C4-2B (cell line): ENCODE results near the gene CD6.

Experiments used
- H3K27ac ChIP-seq: fragments of 450-650 bp; 2 replicates; pipeline ENCODE4 v1.5.1; 2017
- ZFX ChIP-seq: fragments of 450-650 bp; IDR thresholded peaks from 2 replicates; pipeline ENCODE4 v1.6.1; 2017
- TF ChIP-seq, protein P1 (sequence below): fragments of 450-650 bp; conservative IDR thresholded peaks from 2 replicates; pipeline ENCODE4 v1.5.1; 2017; ENCODE audit warnings: mild to moderate bottlenecking

Gene CD6, protein sequence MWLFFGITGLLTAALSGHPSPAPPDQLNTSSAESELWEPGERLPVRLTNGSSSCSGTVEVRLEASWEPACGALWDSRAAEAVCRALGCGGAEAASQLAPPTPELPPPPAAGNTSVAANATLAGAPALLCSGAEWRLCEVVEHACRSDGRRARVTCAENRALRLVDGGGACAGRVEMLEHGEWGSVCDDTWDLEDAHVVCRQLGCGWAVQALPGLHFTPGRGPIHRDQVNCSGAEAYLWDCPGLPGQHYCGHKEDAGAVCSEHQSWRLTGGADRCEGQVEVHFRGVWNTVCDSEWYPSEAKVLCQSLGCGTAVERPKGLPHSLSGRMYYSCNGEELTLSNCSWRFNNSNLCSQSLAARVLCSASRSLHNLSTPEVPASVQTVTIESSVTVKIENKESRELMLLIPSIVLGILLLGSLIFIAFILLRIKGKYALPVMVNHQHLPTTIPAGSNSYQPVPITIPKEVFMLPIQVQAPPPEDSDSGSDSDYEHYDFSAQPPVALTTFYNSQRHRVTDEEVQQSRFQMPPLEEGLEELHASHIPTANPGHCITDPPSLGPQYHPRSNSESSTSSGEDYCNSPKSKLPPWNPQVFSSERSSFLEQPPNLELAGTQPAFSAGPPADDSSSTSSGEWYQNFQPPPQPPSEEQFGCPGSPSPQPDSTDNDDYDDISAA

DNA sequence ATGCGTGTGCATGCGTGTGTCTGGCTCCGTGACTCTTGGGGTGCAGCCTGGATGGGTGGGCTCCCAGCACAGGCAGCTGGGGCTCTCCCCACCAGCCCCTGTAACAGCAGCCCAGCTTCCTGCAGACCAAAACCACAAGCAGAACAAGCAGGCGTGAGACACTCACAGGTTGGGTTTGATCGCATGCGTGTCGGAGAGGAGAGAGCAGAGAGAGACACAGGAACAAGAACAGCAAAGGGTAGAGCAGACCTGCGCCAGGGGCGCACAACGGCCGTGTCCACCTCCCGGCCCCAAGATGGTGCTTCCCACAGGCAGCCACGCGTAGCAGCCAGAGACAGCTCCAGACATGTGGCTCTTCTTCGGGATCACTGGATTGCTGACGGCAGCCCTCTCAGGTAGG, at the start of gene CD6:
Gene CD6 (plus strand): TSS at position 161 of the 400 bp plus-strand sequence. CDS start 186 bp downstream, at position 347.
- TF ChIP-seq ZFX: no peak
- no peak within 1 kb of the TSS for H3K27ac ChIP-seq

DNA sequence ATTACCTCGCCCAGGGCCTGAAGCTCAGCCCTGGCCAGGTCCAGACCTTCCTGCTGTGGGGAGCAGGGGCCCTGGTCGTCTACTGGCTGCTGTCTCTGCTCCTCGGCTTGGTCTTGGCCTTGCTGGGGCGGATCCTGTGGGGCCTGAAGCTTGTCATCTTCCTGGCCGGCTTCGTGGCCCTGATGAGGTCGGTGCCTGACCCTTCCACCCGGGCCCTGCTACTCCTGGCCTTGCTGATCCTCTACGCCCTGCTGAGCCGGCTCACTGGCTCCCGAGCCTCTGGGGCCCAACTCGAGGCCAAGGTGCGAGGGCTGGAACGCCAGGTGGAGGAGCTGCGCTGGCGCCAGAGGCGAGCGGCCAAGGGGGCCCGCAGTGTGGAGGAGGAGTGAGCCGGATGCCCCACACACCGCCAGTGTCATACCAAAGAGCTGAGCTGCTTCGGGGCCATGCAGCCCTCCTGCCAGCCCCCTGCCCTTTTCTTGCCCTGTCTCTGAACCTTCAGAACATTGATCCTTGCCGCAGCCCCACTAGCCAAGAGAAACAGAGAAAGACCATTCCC, 49.6 kb upstream of the CD6 start:
- no peak for TF ChIP-seq ZFX
- TF ChIP-seq, protein P1, sequence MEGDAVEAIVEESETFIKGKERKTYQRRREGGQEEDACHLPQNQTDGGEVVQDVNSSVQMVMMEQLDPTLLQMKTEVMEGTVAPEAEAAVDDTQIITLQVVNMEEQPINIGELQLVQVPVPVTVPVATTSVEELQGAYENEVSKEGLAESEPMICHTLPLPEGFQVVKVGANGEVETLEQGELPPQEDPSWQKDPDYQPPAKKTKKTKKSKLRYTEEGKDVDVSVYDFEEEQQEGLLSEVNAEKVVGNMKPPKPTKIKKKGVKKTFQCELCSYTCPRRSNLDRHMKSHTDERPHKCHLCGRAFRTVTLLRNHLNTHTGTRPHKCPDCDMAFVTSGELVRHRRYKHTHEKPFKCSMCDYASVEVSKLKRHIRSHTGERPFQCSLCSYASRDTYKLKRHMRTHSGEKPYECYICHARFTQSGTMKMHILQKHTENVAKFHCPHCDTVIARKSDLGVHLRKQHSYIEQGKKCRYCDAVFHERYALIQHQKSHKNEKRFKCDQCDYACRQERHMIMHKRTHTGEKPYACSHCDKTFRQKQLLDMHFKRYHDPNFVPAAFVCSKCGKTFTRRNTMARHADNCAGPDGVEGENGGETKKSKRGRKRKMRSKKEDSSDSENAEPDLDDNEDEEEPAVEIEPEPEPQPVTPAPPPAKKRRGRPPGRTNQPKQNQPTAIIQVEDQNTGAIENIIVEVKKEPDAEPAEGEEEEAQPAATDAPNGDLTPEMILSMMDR: no peak
- H3K27ac ChIP-seq: no peak overlapping the region

DNA sequence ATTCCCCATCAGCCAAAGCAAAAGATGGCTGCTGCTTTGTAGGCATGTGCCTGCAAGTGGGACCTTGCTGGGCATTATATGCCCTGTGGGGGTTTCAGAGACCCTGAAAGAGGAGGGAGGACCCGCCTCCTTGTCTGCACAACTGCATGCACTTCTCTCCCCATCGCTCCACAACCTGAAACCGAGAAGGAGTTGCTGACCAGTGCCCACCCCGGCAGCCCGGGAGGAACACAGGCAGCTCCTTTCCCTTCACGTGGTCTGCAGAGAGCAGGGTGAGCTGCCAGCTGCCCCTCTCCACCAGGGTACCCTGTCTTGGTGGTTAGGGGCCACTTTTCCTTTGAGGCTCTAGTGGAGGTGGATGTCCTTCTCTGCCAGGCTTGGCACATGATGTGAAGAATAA, 48.6 kb upstream of the CD6 start:
- no peak for TF ChIP-seq ZFX
- TF ChIP-seq, protein P1: no peak
- H3K27ac ChIP-seq: no peak overlapping the region

DNA sequence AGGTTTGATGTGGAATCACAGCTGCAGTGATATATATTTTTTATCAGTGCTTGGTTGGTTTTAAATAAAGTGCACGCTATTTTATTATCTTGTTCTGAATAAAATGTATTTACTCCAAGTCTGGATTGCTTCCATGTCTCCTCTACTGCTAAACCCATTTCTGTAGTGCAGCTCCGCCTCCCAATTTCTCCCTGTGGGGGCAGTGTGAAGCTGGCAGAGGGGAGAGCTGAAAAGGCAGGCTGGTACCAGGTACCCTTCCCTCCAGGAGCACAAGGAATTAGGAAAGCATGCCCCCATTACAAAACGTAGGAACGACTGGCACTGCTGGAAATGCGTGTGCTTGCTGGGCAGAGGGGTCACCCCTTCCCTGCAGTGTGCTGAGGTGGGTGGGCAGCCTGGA, 48.2 kb upstream of the CD6 start:
- H3K27ac ChIP-seq: peak overlapping the region; percentile 75
- TF ChIP-seq, protein P1: no peak
- no peak for TF ChIP-seq ZFX

DNA sequence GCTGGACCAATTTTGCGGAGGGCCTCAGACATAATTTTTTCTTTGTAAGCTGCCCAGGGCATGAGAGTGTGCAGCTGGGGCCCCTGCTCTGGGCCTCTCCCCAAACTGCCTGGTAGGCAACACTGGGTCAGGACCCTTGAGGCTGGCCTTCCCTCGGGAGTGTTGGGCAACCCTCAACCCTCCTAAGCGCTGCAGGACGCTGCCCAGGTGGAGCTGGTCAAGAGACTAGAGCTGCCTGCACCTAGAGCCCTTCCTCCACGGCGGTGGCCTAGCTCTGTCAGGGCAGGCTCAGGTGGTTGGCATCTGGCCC, 47.7 kb upstream of the CD6 start:
- peak overlapping the region; percentile 75 for H3K27ac ChIP-seq
- TF ChIP-seq, protein P1: no peak
- no peak for TF ChIP-seq ZFX

DNA sequence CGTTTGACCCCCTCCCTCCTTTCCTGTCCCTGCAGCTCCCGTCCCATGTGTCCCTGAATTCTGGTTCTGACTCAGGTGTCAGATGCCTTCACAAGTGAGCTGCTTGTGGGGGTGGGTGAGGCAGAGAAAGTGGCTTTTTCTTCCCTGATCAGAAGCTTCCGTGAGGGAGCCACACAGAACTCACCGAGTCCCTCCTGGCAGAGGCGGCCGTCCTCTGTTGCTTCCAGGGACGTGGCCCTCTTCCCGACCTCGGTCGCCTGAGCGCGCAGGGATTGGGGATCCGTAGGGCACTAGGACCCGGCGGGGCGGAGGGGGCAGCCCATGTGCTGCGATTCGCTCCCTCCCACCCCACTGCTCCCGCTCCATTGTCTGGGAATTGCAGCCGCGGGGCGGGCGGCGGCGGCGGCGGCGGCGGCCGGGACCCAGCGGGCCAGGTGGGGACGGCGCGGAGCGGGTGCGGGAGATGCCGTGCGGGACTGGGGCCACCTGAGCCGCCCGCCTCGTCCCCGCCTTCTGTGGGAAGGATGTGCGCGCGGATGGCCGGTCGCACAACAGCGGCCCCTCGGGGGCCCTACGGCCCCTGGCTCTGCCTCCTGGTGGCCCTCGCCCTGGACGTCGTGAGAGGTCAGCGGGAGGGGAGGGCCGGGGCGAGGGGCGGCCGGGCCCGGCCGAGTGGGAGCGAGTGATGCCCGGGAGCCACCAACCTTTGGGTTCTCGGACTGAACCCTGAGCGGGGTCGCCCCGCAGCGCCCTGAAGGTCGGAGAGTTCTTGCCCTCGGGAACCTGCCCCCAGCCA, 47.2 kb upstream of the CD6 start, which contains the start of gene TMEM132A:
Gene TMEM132A (plus strand): TSS at position 351 of the 796 bp plus-strand sequence. CDS start 174 bp downstream, at position 525.
- peak within 1 kb of the TSS; percentile 75 for H3K27ac ChIP-seq
- TF ChIP-seq, protein P1: no peak
- peak; percentile 41; the same call in 1 of the 2 replicates for TF ChIP-seq ZFX
